SU-DHL-6 (cell line): ENCODE measurements around the gene ATP5PB.

Experiments used
- H2AFZ ChIP-seq: fragments of 200-600 bp; sonication (generic); 2 replicates; pipeline ENCODE4 v1.6.1; 2014; ENCODE audit warnings: low read depth, mild to moderate bottlenecking, moderate library complexity, mixed read lengths, antibody characterized with exemption, low read length; ENCODE audit not compliant: severe bottlenecking
- H3F3A ChIP-seq: fragments of 200-600 bp; shearing (Covaris generic); 2 replicates; pipeline ENCODE4 v1.6.0; 2016; ENCODE audit warnings: antibody characterized with exemption, mild to moderate bottlenecking; ENCODE audit not compliant: insufficient read depth
- H3K27ac ChIP-seq: fragments of 200-600 bp; sonication (generic); 2 replicates; pipeline ENCODE4 v1.5.1; 2016; ENCODE audit warnings: low read depth, mild to moderate bottlenecking, low read length, moderate library complexity, mixed read lengths
- H3K27me3 ChIP-seq: fragments of 200-600 bp; sonication (generic), shearing (Covaris generic); 2 replicates; pipeline ENCODE4 v1.6.0; 2014; ENCODE audit warnings: mild to moderate bottlenecking, low read length
- H3K36me3 ChIP-seq: fragments of 200-600 bp; sonication (generic); 2 replicates; pipeline ENCODE4 v1.6.1; 2014; ENCODE audit warnings: mild to moderate bottlenecking, low read length, mixed read lengths
- H3K4me2 ChIP-seq: fragments of 300-600, 200-600 bp; shearing (Covaris generic), sonication (generic); 2 replicates; pipeline ENCODE4 v1.6.0; 2014; ENCODE audit warnings: low read length, low read depth, mild to moderate bottlenecking; ENCODE audit not compliant: poor library complexity, severe bottlenecking
- H3K4me3 ChIP-seq: fragments of 200-600 bp; sonication (generic); 2 replicates; pipeline ENCODE4 v1.5.1; 2014; ENCODE audit warnings: antibody characterized with exemption, low read length, mild to moderate bottlenecking, mixed read lengths; ENCODE audit not compliant: insufficient read depth, poor library complexity, severe bottlenecking
- H3K79me2 ChIP-seq: fragments of 200-600 bp; sonication (generic); 2 replicates; pipeline ENCODE4 v1.6.1; 2014; ENCODE audit warnings: mild to moderate bottlenecking, low read length, moderate library complexity; ENCODE audit not compliant: insufficient read depth
- H3K9ac ChIP-seq: fragments of 200-600 bp; sonication (generic); 2 replicates; pipeline ENCODE4 v1.7.0; 2014; ENCODE audit warnings: mild to moderate bottlenecking, low read length
- H3K9me2 ChIP-seq: fragments of 200-600 bp; sonication (generic); replicated peaks from 2 replicates; pipeline ENCODE4 v1.6.1; 2014; ENCODE audit warnings: low read length; ENCODE audit not compliant: insufficient read depth
- H3K9me3 ChIP-seq: fragments of 200-600 bp; sonication (generic); 2 replicates; pipeline ENCODE4 v1.6.1; 2014; ENCODE audit warnings: low read length, mixed read lengths; ENCODE audit not compliant: insufficient read depth
- H4K20me1 ChIP-seq: fragments of 200-600 bp; sonication (generic); 2 replicates; pipeline ENCODE4 v1.6.1; 2014; ENCODE audit warnings: low read depth, mild to moderate bottlenecking, antibody characterized with exemption, low read length, moderate library complexity, mixed read lengths
- CTCF ChIP-seq: fragments of 200-600 bp; sonication (generic); IDR thresholded peaks from one replicate; pipeline ENCODE4 v1.5.1; 2017; ENCODE audit warnings: antibody characterized with exemption, mild to moderate bottlenecking, low read length, moderate library complexity; ENCODE audit not compliant: insufficient read depth, poor library complexity, severe bottlenecking
- EZH2phosphoT487 ChIP-seq: fragments of 200-600 bp; sonication (generic), shearing (Covaris generic); conservative IDR thresholded peaks from 2 replicates; pipeline ENCODE4 v1.6.1; 2018; ENCODE audit warnings: mild to moderate bottlenecking, antibody characterized with exemption, low read length, moderate library complexity, mixed read lengths

The ATP5PB gene

DNA sequence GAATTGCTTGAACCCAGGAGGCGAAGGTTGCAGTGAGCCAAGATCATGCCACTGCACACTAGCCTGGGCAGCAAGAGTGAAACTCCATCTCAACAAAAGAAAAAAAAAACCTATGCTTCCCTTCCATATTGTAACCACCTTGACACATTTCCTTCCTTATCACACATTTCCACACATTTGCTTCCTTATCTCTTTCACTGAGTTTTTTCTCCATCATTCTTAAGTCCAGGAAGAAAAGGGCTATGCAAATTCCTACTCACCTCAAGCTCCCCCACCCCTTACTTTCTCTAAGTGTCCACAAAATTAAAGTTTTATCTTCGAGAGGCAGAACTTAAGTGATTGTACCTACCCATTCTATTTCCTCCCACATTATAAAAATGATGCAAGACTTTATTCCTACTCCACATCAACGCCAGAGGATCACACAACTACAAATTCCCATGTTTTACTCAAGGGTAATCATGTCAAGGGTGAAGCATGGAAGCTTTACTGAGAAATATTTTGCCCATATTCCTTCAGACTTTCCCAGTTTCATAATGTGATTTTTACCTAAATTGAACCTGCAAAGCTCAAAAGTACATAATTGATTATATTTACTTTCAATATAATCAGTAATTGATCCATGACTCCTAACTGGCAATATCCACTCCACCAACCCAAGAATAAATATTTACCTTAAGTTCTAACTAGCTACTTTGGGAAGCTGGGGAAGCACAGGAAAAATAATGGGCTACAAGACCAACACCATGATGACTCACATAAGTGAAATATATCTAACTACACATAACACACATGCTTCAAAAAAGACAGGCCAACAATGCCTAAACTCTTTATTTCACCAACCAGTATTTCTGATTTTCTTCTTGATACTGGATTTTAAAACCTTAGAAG is 9.6 kb upstream of the ATP5PB start:
- Histone ChIP-seq H4K20me1 (no peaks in the 10 kb centered on the region), H3F3A (peaks cover 16% of the 10 kb centered on the region; the same call in 1 of the 2 replicates), H3K9ac (no peak overlapping the region), H3K4me2 (no peak overlapping the region), H2AFZ (no peak overlapping the region), H3K9me2 (no peaks in the 10 kb centered on the region), H3K36me3 (peaks cover 35% of the 10 kb centered on the region), H3K79me2 (0 out of 2 replicates have a peak, but pooled peaks cover 10% of the 10 kb centered on the region), H3K27ac (no peak overlapping the region), H3K27me3 (no peaks in the 10 kb centered on the region), H3K9me3 (no peaks in the 10 kb centered on the region), H3K4me3 (no peak overlapping the region)
- TF ChIP-seq CTCF: no peak
- no peak for TF ChIP-seq EZH2phosphoT487

DNA sequence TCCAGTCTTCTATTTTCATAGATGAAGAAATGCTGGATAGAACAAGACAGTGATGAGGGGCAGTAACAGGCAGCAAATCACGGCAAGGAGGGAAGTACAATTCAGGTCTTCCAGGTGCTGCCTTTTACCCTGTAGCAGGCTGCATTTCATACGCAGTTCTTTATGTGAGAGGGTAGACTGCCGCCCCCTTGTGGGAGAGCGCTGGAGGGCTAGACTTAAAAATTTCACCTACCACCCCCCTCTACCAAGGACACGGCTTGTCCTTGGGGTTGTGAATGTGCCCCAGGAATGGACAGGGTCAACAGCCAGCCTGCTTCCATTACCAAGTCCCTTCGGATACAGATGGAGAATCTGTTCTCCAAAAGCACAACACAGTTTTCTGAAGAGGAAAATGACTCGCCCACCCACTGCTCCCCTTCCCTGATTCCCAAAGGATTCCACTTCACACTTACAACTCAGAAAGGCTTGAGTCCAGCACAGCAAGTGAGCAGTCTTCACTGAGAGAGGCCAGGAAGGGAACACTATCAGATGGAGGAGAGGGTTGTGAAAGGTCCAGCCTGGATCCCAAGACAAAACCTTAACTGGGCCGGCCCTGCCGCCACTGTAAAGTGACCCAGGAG is 7.6 kb upstream of the ATP5PB start:
- H3K9ac ChIP-seq: no peak overlapping the region
- H3K27ac ChIP-seq: no peak overlapping the region

GRCh38 chr1:111442457-111442856 is 6.8 kb upstream of the ATP5PB start:
- Histone ChIP-seq H3K4me3 (no peak overlapping the region), H3K9me2 (no peaks in the 10 kb centered on the region), H2AFZ (no peak overlapping the region), H4K20me1 (no peaks in the 10 kb centered on the region; the same call in 1 of the 2 replicates), H3K79me2 (peaks cover 31% of the 10 kb centered on the region), H3K4me2 (no peak overlapping the region), H3K36me3 (peaks cover 38% of the 10 kb centered on the region), H3K27me3 (no peaks in the 10 kb centered on the region), H3K9me3 (no peaks in the 10 kb centered on the region), H3K9ac (no peak overlapping the region), H3F3A (0 out of 2 replicates have a peak, but pooled peaks cover 2% of the 10 kb centered on the region), H3K27ac (no peak overlapping the region)
- TF ChIP-seq CTCF (no peak), EZH2phosphoT487 (no peak)

More for the DNA sequence above, 7.6 kb upstream of the ATP5PB start:
- TF ChIP-seq CTCF: peak; percentile 86
- TF ChIP-seq EZH2phosphoT487: no peak
- no peaks in the 10 kb centered on the region for H4K20me1 ChIP-seq
- no peaks in the 10 kb centered on the region for H3K9me2 ChIP-seq
- no peaks in the 10 kb centered on the region for H3K27me3 ChIP-seq
- H2AFZ ChIP-seq: no peak overlapping the region
- peaks cover 23% of the 10 kb centered on the region for H3K79me2 ChIP-seq
- H3K4me3 ChIP-seq: no peak overlapping the region
- 0 out of 2 replicates have a peak, but pooled peaks cover 4% of the 10 kb centered on the region for H3F3A ChIP-seq
- H3K36me3 ChIP-seq: peaks cover 36% of the 10 kb centered on the region
- no peak overlapping the region for H3K4me2 ChIP-seq
- H3K9me3 ChIP-seq: no peaks in the 10 kb centered on the region
